ENCODE data around the gene MPP4.
A peak's percentile ranks its signal among the peaks of the same experiment; 100 is the strongest.

MPP4 gene

GRCh38 chr2:201653221-201653620 is 45.2 kb downstream of the MPP4 start:
- 93 to 100% methylated on average over 1 to 3 of the region's 6 CpGs for WGBS, 2 experiments (ENCODE audit: insufficient coverage in 2 of 2)
- Histone ChIP-seq H3K4me3 (ENCODE audit: extremely low read depth, insufficient read depth, low read length, poor library complexity, severe bottlenecking) (no peak overlapping the region), H3K27ac (ENCODE audit: low read depth, low read length, severe bottlenecking) (peak overlapping the region; percentile 54), H3K9me3 (ENCODE audit: control insufficient read depth, low read length) (no peaks in the 10 kb centered on the region), H3K4me1 (ENCODE audit: control insufficient read depth, insufficient read depth, low read length, poor library complexity, severe bottlenecking) (peaks cover 16% of the 10 kb centered on the region), H3K36me3 (ENCODE audit: control insufficient read depth, insufficient read depth, low read length) (no peaks in the 10 kb centered on the region)

DNA sequence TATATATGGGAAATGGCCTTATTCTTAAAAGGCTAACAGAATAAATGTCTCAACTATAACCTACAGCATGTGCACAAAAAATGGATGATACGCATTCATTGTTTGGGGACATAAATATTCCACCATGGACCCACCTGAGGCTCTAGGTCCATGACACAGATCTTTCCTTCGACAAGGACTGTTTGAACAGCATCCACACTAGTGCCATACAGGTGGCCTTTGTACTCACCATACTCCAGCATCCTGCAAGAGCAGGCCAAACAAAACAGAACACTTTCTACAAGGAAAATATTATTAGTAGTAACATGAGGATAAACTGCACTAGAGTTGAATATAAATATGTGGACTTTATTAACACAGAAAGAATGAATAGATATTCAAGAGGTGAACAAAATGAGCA is 49.0 kb downstream of the MPP4 start:
- Histone ChIP-seq H3K9me3 (ENCODE audit: control insufficient read depth, low read length) (no peaks in the 10 kb centered on the region), H3K36me3 (ENCODE audit: control insufficient read depth, insufficient read depth, low read length) (no peaks in the 10 kb centered on the region), H3K4me1 (ENCODE audit: control insufficient read depth, insufficient read depth, low read length, poor library complexity, severe bottlenecking) (peaks cover 6% of the 10 kb centered on the region), H3K27ac (ENCODE audit: low read depth, low read length, severe bottlenecking) (no peak overlapping the region), H3K4me3 (ENCODE audit: extremely low read depth, insufficient read depth, low read length, poor library complexity, severe bottlenecking) (no peak overlapping the region)
- 86 to 100% methylated on average over 1 to 2 of the region's 2 CpGs for WGBS, 2 experiments (ENCODE audit: insufficient coverage in 2 of 2)

GRCh38 chr2:201647431-201647830 is 51.0 kb downstream of the MPP4 start:
- H3K9me3 ChIP-seq (ENCODE audit: control insufficient read depth, low read length), result no peaks in the 10 kb centered on the region
- H3K4me1 ChIP-seq (ENCODE audit: control insufficient read depth, insufficient read depth, low read length, poor library complexity, severe bottlenecking), result peaks cover under 1% of the 10 kb centered on the region
- no peak overlapping the region for H3K27ac ChIP-seq (ENCODE audit: low read depth, low read length, severe bottlenecking)
- H3K4me3 ChIP-seq (ENCODE audit: extremely low read depth, insufficient read depth, low read length, poor library complexity, severe bottlenecking), result no peak overlapping the region
- 72 to 91% methylated on average over 2 of the region's 5 CpGs for WGBS, 2 experiments (ENCODE audit: insufficient coverage in 2 of 2)
- no peaks in the 10 kb centered on the region for H3K36me3 ChIP-seq (ENCODE audit: control insufficient read depth, insufficient read depth, low read length)

DNA sequence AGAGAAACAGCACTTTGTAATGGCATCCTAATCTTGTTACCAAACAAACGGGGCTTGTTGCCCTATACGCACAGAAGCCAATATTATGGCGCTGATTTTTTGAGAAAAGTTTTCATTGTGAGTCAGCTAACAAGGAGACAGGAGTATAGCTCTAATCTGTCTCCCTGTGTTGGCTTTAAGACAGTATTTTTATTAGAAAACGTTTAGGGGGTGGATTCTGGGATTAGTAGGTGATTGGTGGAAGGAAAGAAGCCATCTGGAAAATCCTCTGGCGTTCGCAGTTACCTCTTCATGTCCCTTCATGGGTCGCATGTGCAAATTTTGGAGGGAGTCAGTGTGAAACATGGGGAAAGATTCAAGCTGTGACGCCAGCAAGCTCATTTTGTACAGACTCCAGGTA is 54.4 kb downstream of the MPP4 start:
- H3K4me3 ChIP-seq (ENCODE audit: extremely low read depth, insufficient read depth, low read length, poor library complexity, severe bottlenecking), result peak overlapping the region; percentile 82

GRCh38 chr2:201643216-201643890 is 55.1 kb downstream of the MPP4 start, which contains the start of gene TMEM237:
TSS of gene TMEM237 (minus strand) at chr2:201643503. CDS start at chr2:201643400, 103 bp downstream.
- peak within 1 kb of the TSS; percentile 82 for H3K4me3 ChIP-seq (ENCODE audit: extremely low read depth, insufficient read depth, low read length, poor library complexity, severe bottlenecking)
- H3K4me1 ChIP-seq (ENCODE audit: control insufficient read depth, insufficient read depth, low read length, poor library complexity, severe bottlenecking), result no peaks in the 10 kb centered on the region
- 1 to 3% methylated on average over 7 to 25 of the region's 41 CpGs for WGBS, 2 experiments (ENCODE audit: insufficient coverage in 2 of 2)
- peak within 1 kb of the TSS; percentile 93 for H3K27ac ChIP-seq (ENCODE audit: low read depth, low read length, severe bottlenecking)
- H3K9me3 ChIP-seq (ENCODE audit: control insufficient read depth, low read length), result no peaks in the 10 kb centered on the region
- peaks cover 8% of the 10 kb centered on the region for H3K36me3 ChIP-seq (ENCODE audit: control insufficient read depth, insufficient read depth, low read length)

More for the DNA sequence above, 54.4 kb downstream of the MPP4 start:
- no peaks in the 10 kb centered on the region for H3K4me1 ChIP-seq (ENCODE audit: control insufficient read depth, insufficient read depth, low read length, poor library complexity, severe bottlenecking)
- WGBS, 2 experiments (ENCODE audit: insufficient coverage in 2 of 2), result 65 to 84% methylated on average over 4 to 7 of the region's 8 CpGs
- H3K36me3 ChIP-seq (ENCODE audit: control insufficient read depth, insufficient read depth, low read length), result peaks cover 2% of the 10 kb centered on the region
- no peak overlapping the region for H3K27ac ChIP-seq (ENCODE audit: low read depth, low read length, severe bottlenecking)
- H3K9me3 ChIP-seq (ENCODE audit: control insufficient read depth, low read length), result no peaks in the 10 kb centered on the region

- Histone ChIP-seq H3K4me3 (ENCODE audit: extremely low read depth, insufficient read depth, low read length, poor library complexity, severe bottlenecking) (peak overlapping the region; percentile 82), H3K4me1 (ENCODE audit: control insufficient read depth, insufficient read depth, low read length, poor library complexity, severe bottlenecking) (no peaks in the 10 kb centered on the region), H3K9me3 (ENCODE audit: control insufficient read depth, low read length) (no peaks in the 10 kb centered on the region), H3K36me3 (ENCODE audit: control insufficient read depth, insufficient read depth, low read length) (peaks cover 13% of the 10 kb centered on the region), H3K27ac (ENCODE audit: low read depth, low read length, severe bottlenecking) (peak overlapping the region; percentile 93)
- 0% methylated on average over 27 to 34 of the region's 56 CpGs for WGBS, 2 experiments (ENCODE audit: insufficient coverage in 2 of 2)
These were observed 55.7 kb downstream of the MPP4 start for GRCh38 chr2:201642579-201643215.

GRCh38 chr2:201642086-201642578 is 56.3 kb downstream of the MPP4 start:
- peak overlapping the region; percentile 93 for H3K27ac ChIP-seq (ENCODE audit: low read depth, low read length, severe bottlenecking)
- WGBS, 2 experiments (ENCODE audit: insufficient coverage in 2 of 2), result 0 to 1% methylated on average over 13 to 14 of the region's 16 CpGs
- H3K4me1 ChIP-seq (ENCODE audit: control insufficient read depth, insufficient read depth, low read length, poor library complexity, severe bottlenecking), result no peaks in the 10 kb centered on the region
- peak overlapping the region; percentile 82 for H3K4me3 ChIP-seq (ENCODE audit: extremely low read depth, insufficient read depth, low read length, poor library complexity, severe bottlenecking)
- no peaks in the 10 kb centered on the region for H3K9me3 ChIP-seq (ENCODE audit: control insufficient read depth, low read length)
- peaks cover 19% of the 10 kb centered on the region for H3K36me3 ChIP-seq (ENCODE audit: control insufficient read depth, insufficient read depth, low read length)

DNA sequence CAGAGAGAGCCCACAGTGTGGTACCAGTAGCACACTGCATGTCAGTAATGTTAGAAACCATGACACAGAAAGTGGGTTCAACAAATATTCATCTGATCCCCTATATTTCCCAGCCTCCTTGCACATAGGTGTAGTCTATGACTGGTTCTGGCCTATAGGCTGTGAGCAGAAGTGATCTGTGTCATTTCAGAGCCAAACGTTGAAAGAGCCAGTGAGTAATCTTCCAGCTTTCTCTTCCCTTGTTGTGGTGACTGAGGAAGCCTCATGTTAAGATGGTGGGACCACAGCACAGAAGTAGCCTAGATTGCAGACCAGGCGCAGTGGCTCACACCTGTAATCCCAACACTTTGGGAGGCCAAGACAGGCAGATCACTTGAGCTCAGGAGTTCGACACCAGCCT is 59.2 kb downstream of the MPP4 start:
- no peaks in the 10 kb centered on the region for H3K4me1 ChIP-seq (ENCODE audit: control insufficient read depth, insufficient read depth, low read length, poor library complexity, severe bottlenecking)
- H3K4me3 ChIP-seq (ENCODE audit: extremely low read depth, insufficient read depth, low read length, poor library complexity, severe bottlenecking), result no peak overlapping the region
- H3K27ac ChIP-seq (ENCODE audit: low read depth, low read length, severe bottlenecking), result no peak overlapping the region
- H3K9me3 ChIP-seq (ENCODE audit: control insufficient read depth, low read length), result no peaks in the 10 kb centered on the region
- H3K36me3 ChIP-seq (ENCODE audit: control insufficient read depth, insufficient read depth, low read length), result peaks cover 46% of the 10 kb centered on the region
- 85 to 94% methylated on average over 2 to 3 of the region's 3 CpGs for WGBS, 2 experiments (ENCODE audit: insufficient coverage in 2 of 2)

- Histone ChIP-seq H3K27ac (ENCODE audit: low read depth, low read length, severe bottlenecking) (no peak overlapping the region), H3K4me3 (ENCODE audit: extremely low read depth, insufficient read depth, low read length, poor library complexity, severe bottlenecking) (no peak overlapping the region), H3K9me3 (ENCODE audit: control insufficient read depth, low read length) (no peaks in the 10 kb centered on the region), H3K36me3 (ENCODE audit: control insufficient read depth, insufficient read depth, low read length) (peaks cover 55% of the 10 kb centered on the region), H3K4me1 (ENCODE audit: control insufficient read depth, insufficient read depth, low read length, poor library complexity, severe bottlenecking) (no peaks in the 10 kb centered on the region)
- 72 to 73% methylated on average over 4 of the region's 4 CpGs for WGBS, 2 experiments (ENCODE audit: insufficient coverage in 2 of 2)
These were observed 60.1 kb downstream of the MPP4 start for GRCh38 chr2:201638326-201638725.

- H3K36me3 ChIP-seq (ENCODE audit: control insufficient read depth, insufficient read depth, low read length), result peaks cover 91% of the 10 kb centered on the region
- 92 to 94% methylated on average over 2 to 3 of the region's 4 CpGs for WGBS, 2 experiments (ENCODE audit: insufficient coverage in 2 of 2)
These were observed 64.7 kb downstream of the MPP4 start for GRCh38 chr2:201633661-201634249.

More at GRCh38 chr2:201633661-201634249, 64.7 kb downstream of the MPP4 start:
- H3K4me1 ChIP-seq (ENCODE audit: control insufficient read depth, insufficient read depth, low read length, poor library complexity, severe bottlenecking), result no peaks in the 10 kb centered on the region
- no peak overlapping the region for H3K4me3 ChIP-seq (ENCODE audit: extremely low read depth, insufficient read depth, low read length, poor library complexity, severe bottlenecking)
- no peak overlapping the region for H3K27ac ChIP-seq (ENCODE audit: low read depth, low read length, severe bottlenecking)
- H3K9me3 ChIP-seq (ENCODE audit: control insufficient read depth, low read length), result no peaks in the 10 kb centered on the region

Measured in mesodermal cell (in vitro differentiated cells).